ENCODE measurements around the gene BEND6. TPM values are rescaled to one million over a fixed set of nuclear protein-coding genes. Genes with fewer than 3 reads are reported as not detected.

The BEND6 gene
- polyA plus RNA-seq, 3 donors = not detected

DNA sequence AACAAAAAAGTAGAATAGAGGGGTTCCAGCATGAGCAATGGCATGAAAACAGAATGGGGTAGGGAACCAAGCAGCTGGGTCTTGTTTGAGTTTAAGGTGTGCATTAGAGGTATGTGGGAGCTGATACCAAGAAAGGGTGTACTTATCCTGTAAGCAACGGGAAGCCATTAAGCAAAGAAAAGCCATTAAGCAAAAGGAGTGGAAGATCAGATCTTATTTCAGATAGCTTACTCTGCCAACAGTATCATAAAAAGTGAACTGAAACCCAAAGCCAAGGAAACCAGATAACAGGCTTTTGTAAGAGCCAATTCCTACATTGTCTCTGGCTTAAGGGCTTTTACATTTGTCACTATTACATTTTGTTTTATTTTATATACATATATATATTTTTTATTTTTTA is 21.3 kb upstream of the BEND6 start:
- no CpG with 5 or more reads among the region's 1 CpG for WGBS (ENCODE audit: insufficient coverage)

DNA sequence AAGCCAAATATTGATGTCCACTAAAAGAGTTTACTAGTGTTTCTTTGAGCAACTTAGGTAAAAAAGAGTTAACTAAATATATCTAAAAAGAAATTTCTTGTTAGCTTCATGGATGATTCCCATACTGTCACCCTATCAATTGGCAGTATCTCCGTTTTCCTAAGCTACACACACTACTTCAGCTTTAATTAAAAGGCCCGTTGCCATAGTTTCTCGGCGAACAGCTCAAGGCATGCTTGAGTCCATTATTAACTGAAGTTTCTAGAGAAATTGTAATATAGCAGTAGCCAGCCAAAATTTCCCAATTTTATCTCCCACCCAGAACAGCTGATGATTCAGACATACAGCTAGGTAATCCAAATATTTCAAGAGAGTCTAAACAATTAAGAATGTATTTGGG is 20.0 kb upstream of the BEND6 start:
- Mint-ChIP-seq H3K4me1 (peaks cover 16% of the 10 kb centered on the region), H3K9me3 (no peaks in the 10 kb centered on the region), H3K4me3 (no peak overlapping the region), H3K27ac (no peak overlapping the region), H3K36me3 (no peaks in the 10 kb centered on the region), H3K27me3 (ENCODE audit: low read depth in 3 of 3) (peaks cover 0 to 2% (median 0%) of the 10 kb centered on the region in 3 donors)
- WGBS (ENCODE audit: insufficient coverage) = no CpG with 5 or more reads among the region's 4 CpGs
- Histone ChIP-seq H3K27ac (ENCODE audit: low read depth in 1 of 2, low read length in 2 of 2) (no peak overlapping the region), H4K20me1 (ENCODE audit: insufficient read depth, low read length) (no peaks in the 10 kb centered on the region), H3K9ac (ENCODE audit: insufficient read depth, low read length, poor library complexity, severe bottlenecking) (no peak overlapping the region), H3K4me2 (replicated peaks; ENCODE audit: extremely low read depth, low read length, poor library complexity, severe bottlenecking) (no peak overlapping the region), H3K4me3 (replicated peaks in 1 of 3; ENCODE audit: low read depth in 2 of 3, low read length in 3 of 3) (no peak overlapping the region), H3K79me2 (ENCODE audit: insufficient read depth, low read length) (no peaks in the 10 kb centered on the region), H3K9me3 (replicated peaks in 1 of 2; ENCODE audit: control insufficient read depth in 1 of 2, insufficient read depth in 1 of 2, low read length in 2 of 2) (no peaks in the 10 kb centered on the region), H2AFZ (ENCODE audit: insufficient read depth, low read depth, low read length, poor library complexity, severe bottlenecking) (no peak overlapping the region), H3K4me1 (ENCODE audit: control insufficient read depth in 1 of 2, insufficient read depth in 2 of 2, low read length in 2 of 2) (peaks cover 11 to 14% of the 10 kb centered on the region in 2 donors), H3K27me3 (ENCODE audit: control insufficient read depth in 2 of 2, insufficient read depth in 2 of 2, low read length in 2 of 2) (no peaks in the 10 kb centered on the region), H3K36me3 (replicated peaks in 1 of 2; ENCODE audit: control insufficient read depth in 1 of 2, insufficient read depth in 2 of 2, low read length in 2 of 2) (no peaks in the 10 kb centered on the region)
- DNase-seq = no peak
- TF ChIP-seq, protein P1, sequence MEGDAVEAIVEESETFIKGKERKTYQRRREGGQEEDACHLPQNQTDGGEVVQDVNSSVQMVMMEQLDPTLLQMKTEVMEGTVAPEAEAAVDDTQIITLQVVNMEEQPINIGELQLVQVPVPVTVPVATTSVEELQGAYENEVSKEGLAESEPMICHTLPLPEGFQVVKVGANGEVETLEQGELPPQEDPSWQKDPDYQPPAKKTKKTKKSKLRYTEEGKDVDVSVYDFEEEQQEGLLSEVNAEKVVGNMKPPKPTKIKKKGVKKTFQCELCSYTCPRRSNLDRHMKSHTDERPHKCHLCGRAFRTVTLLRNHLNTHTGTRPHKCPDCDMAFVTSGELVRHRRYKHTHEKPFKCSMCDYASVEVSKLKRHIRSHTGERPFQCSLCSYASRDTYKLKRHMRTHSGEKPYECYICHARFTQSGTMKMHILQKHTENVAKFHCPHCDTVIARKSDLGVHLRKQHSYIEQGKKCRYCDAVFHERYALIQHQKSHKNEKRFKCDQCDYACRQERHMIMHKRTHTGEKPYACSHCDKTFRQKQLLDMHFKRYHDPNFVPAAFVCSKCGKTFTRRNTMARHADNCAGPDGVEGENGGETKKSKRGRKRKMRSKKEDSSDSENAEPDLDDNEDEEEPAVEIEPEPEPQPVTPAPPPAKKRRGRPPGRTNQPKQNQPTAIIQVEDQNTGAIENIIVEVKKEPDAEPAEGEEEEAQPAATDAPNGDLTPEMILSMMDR (IDR thresholded peaks at IDR 0.05) = no peak
- intact Hi-C loops (cut with micrococcal nuclease) = no loop called here

More for the DNA sequence above, 21.3 kb upstream of the BEND6 start:
- H3K4me1 Mint-ChIP-seq = peaks cover 16% of the 10 kb centered on the region
- H3K36me3 Mint-ChIP-seq = no peaks in the 10 kb centered on the region
- Histone ChIP-seq H3K27me3 (ENCODE audit: control insufficient read depth in 2 of 2, insufficient read depth in 2 of 2, low read length in 2 of 2) (no peaks in the 10 kb centered on the region), H3K79me2 (ENCODE audit: insufficient read depth, low read length) (no peaks in the 10 kb centered on the region), H3K4me2 (replicated peaks; ENCODE audit: extremely low read depth, low read length, poor library complexity, severe bottlenecking) (no peak overlapping the region), H3K27ac (ENCODE audit: low read depth in 1 of 2, low read length in 2 of 2) (no peak overlapping the region), H3K4me3 (replicated peaks in 1 of 3; ENCODE audit: low read depth in 2 of 3, low read length in 3 of 3) (no peak overlapping the region), H3K4me1 (ENCODE audit: control insufficient read depth in 1 of 2, insufficient read depth in 2 of 2, low read length in 2 of 2) (peaks cover 11 to 14% of the 10 kb centered on the region in 2 donors), H3K9ac (ENCODE audit: insufficient read depth, low read length, poor library complexity, severe bottlenecking) (no peak overlapping the region), H3K9me3 (replicated peaks in 1 of 2; ENCODE audit: control insufficient read depth in 1 of 2, insufficient read depth in 1 of 2, low read length in 2 of 2) (no peaks in the 10 kb centered on the region), H3K36me3 (replicated peaks in 1 of 2; ENCODE audit: control insufficient read depth in 1 of 2, insufficient read depth in 2 of 2, low read length in 2 of 2) (no peaks in the 10 kb centered on the region), H2AFZ (ENCODE audit: insufficient read depth, low read depth, low read length, poor library complexity, severe bottlenecking) (no peak overlapping the region), H4K20me1 (ENCODE audit: insufficient read depth, low read length) (no peaks in the 10 kb centered on the region)
- H3K27ac Mint-ChIP-seq = peak overlapping the region in 4 of 7 donors; percentile 2 to 20 (median 8)
- intact Hi-C loops (cut with micrococcal nuclease) = no loop called here
- H3K4me3 Mint-ChIP-seq = no peak overlapping the region
- no peaks in the 10 kb centered on the region for H3K9me3 Mint-ChIP-seq
- DNase-seq = no peak
- TF ChIP-seq, protein P1 (IDR thresholded peaks at IDR 0.05) = no peak
- peaks cover 0 to 2% (median 0%) of the 10 kb centered on the region in 3 donors for H3K27me3 Mint-ChIP-seq (ENCODE audit: low read depth in 3 of 3)
